Measurements from ENCODE around the gene FBXO47.

FBXO47 gene

DNA sequence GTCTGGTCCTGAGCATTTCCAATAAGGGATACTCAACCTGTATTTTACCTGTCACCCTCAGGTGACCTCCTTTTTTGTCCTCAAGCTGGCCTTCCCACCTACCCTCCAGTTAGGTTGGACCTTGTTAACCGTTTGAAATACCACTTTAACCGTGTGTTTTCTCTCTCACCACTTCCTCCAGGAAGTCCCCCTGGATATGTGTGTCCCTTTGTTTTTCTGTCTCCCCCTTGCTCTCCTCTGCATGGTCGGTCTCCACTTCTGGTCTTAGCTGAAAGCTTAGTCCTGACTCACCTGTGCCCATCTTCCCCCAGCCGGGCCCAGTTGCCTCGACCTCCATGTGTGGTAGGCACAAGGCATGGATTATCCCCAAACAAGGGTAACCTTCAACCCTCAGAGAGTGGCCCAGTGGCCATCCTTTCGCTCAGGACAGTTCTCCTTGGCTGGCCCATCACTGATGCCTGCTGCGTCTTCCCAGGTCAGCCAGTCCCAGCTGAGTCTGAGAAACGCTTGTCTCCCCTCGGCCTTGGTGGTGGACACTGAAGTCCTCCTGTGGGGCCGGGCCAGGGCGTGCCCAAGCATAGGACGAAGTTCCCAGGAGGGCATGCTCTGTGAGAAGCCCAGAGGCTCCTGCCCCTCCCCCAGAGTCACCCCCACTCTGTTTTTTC lies 77.3 kb downstream of the FBXO47 start:
- Histone ChIP-seq H3K9ac (no peak overlapping the region), H3K36me3 (peaks cover 92% of the 10 kb centered on the region), H3K27me3 (no peaks in the 10 kb centered on the region), H3K4me2 (no peak overlapping the region), H3K27ac (peak overlapping the region; percentile 65), H3K4me3 (no peak overlapping the region), H3K9me3 (no peaks in the 10 kb centered on the region), H4K20me1 (peaks cover 49% of the 10 kb centered on the region), H3K4me1 (peaks cover 80% of the 10 kb centered on the region)
- no peak for TF ChIP-seq Cebpa-rat (IDR thresholded peaks at IDR 0.05)

DNA sequence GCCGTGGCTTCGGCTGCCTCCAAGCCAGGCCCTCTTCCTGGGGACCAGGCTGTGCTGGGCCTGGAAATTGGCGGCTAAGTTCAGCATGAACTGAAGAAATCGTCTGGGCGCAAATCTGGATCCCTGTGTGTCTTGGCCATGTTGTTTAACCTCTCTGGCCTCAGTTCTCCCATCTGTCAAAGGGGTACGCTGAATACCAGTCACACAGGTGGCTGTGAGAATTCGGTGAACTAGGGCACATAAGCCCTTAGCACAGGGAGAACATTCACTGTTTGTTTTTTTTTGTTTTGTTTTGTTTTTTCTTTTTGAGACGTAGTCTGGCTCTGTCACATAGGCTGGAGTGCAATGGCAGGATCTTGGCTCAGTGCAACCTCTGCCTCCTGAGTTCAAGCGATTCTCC lies 78.4 kb downstream of the FBXO47 start:
- TF ChIP-seq Cebpa-rat (IDR thresholded peaks at IDR 0.05) = no peak
- peaks cover 84% of the 10 kb centered on the region for H3K4me1 ChIP-seq
- no peak overlapping the region for H3K27ac ChIP-seq
- H3K27me3 ChIP-seq = no peaks in the 10 kb centered on the region
- no peak overlapping the region for H3K4me3 ChIP-seq
- peaks cover 58% of the 10 kb centered on the region for H4K20me1 ChIP-seq
- no peak overlapping the region for H3K9ac ChIP-seq
- H3K4me2 ChIP-seq = no peak overlapping the region
- peaks cover 84% of the 10 kb centered on the region for H3K36me3 ChIP-seq
- no peaks in the 10 kb centered on the region for H3K9me3 ChIP-seq

DNA sequence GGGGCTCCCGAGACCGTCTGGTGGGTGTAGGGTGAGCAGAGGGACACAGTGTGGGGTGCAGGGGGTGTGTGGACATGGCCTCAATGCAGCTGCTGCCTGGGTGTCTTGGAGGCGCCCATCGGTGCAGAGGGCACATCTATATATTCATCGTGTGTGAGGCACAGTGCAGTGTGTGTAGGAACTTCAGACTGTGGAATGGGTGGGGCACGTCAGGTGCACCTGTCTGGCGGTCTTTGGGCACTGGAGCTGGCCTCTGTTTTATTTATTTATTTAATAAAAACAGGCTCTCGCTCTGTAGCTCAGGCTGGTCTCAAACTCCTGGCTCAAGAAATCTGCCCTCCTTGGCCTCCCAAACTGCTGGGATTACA lies 80.6 kb downstream of the FBXO47 start:
- Histone ChIP-seq H4K20me1 (peaks cover 80% of the 10 kb centered on the region), H3K27me3 (no peaks in the 10 kb centered on the region), H3K9ac (no peak overlapping the region), H3K4me1 (peaks cover 84% of the 10 kb centered on the region), H3K36me3 (peaks cover 80% of the 10 kb centered on the region), H3K4me3 (no peak overlapping the region), H3K27ac (no peak overlapping the region), H3K9me3 (no peaks in the 10 kb centered on the region), H3K4me2 (peak overlapping the region; percentile 89)
- no peak for TF ChIP-seq Cebpa-rat (IDR thresholded peaks at IDR 0.05)
